ENCODE results near the gene PLEKHH3.

- TF ChIP-seq TAF1 (IDR thresholded peaks at IDR 0.05; ENCODE audit: low read depth, low read length) (no peak), PAX5 (IDR thresholded peaks at IDR 0.05; ENCODE audit: insufficient read depth, low read length, severe bottlenecking) (no peak), POLR2AphosphoS5 (IDR thresholded peaks at IDR 0.05; ENCODE audit: low read depth, low read length) (no peak), POLR2A (IDR thresholded peaks at IDR 0.05; ENCODE audit: low read depth, low read length) (no peak)
These were observed 3.4 kb downstream of the PLEKHH3 start for GRCh38 chr17:42673266-42673884.
